GF-D8 (cell line): ENCODE measurements around the gene GALNT2.

ENCODE experiments used
- DNase-seq: peaks from one replicate; lab custom pipeline; 2025; lab: John Stamatoyannopoulos, UW

Gene GALNT2

GRCh38 chr1:230236301-230237008, 169.4 kb downstream of the GALNT2 start:
- no peak for DNase-seq

GRCh38 chr1:230237009-230237370, 170.0 kb downstream of the GALNT2 start:
- DNase-seq = no peak

- DNase-seq = no peak
Measured at GRCh38 chr1:230237805-230238204, 170.8 kb downstream of the GALNT2 start.

- DNase-seq = no peak
Measured at GRCh38 chr1:230240446-230241086, 173.5 kb downstream of the GALNT2 start.

GRCh38 chr1:230242326-230242725, 175.3 kb downstream of the GALNT2 start:
- no peak for DNase-seq

- no peak for DNase-seq
Measured at GRCh38 chr1:230243146-230243545, 176.1 kb downstream of the GALNT2 start.

GRCh38 chr1:230243583-230244353, 176.7 kb downstream of the GALNT2 start:
- DNase-seq = no peak

GRCh38 chr1:230246551-230246950, 179.5 kb downstream of the GALNT2 start:
- DNase-seq = no peak

- DNase-seq = no peak
Measured at GRCh38 chr1:230248016-230248888, 181.2 kb downstream of the GALNT2 start.

- no peak for DNase-seq
Measured at GRCh38 chr1:230248889-230249270, 181.8 kb downstream of the GALNT2 start.

- no peak for DNase-seq
Measured at GRCh38 chr1:230249695-230250480, 182.8 kb downstream of the GALNT2 start.

- DNase-seq = no peak
Measured at GRCh38 chr1:230250666-230251065, 183.6 kb downstream of the GALNT2 start.

GRCh38 chr1:230251644-230252191, 184.7 kb downstream of the GALNT2 start:
- no peak for DNase-seq

- DNase-seq = no peak
Measured at GRCh38 chr1:230253150-230253549, 186.1 kb downstream of the GALNT2 start.

- no peak for DNase-seq
Measured at GRCh38 chr1:230254265-230254664, 187.2 kb downstream of the GALNT2 start.

GRCh38 chr1:230255116-230255515, 188.1 kb downstream of the GALNT2 start:
- DNase-seq = no peak

GRCh38 chr1:230255991-230256390, 189.0 kb downstream of the GALNT2 start:
- no peak for DNase-seq

GRCh38 chr1:230256896-230257295, 189.9 kb downstream of the GALNT2 start:
- DNase-seq = no peak

- peak; percentile 69 for DNase-seq
Measured at GRCh38 chr1:230259621-230260020, 192.6 kb downstream of the GALNT2 start.

GRCh38 chr1:230260831-230261230, 193.8 kb downstream of the GALNT2 start:
- DNase-seq = no peak
